SJSA1 (cell line): ENCODE results near the gene GPC2. TPM values are rescaled to one million over a fixed set of nuclear protein-coding genes. Genes with fewer than 3 reads are reported as not detected.
"Not testable (repeated sequence)": the region's sequence is repeated elsewhere in the genome, so short reads cannot be mapped to it uniquely, and the experiment has no call there.

Experiments used
- DNase-seq, 2 experiments: peaks; one replicate each; pipeline ENCODE4 v3.0.0-alpha.2; 2015 to 2020; ENCODE audit warnings: low spot score in 2 of 2, low read depth in 1 of 2
- H3K27ac ChIP-seq: fragments of 250-450 bp; sonication (Bioruptor Pico); 2 replicates; pipeline ENCODE4 v1.5.1; 2020; ENCODE audit warnings: mild to moderate bottlenecking, moderate library complexity
- H3K27me3 ChIP-seq: fragments of 250-450 bp; sonication (Bioruptor Pico); replicated peaks from 2 replicates; pipeline ENCODE4 v1.5.1; 2020; ENCODE audit warnings: mild to moderate bottlenecking, moderate library complexity
- H3K36me3 ChIP-seq: fragments of 250-450 bp; sonication (Bioruptor Pico); 2 replicates; pipeline ENCODE4 v1.5.1; 2020; ENCODE audit warnings: mild to moderate bottlenecking
- H3K4me1 ChIP-seq: fragments of 250-450 bp; sonication (Bioruptor Pico); replicated peaks from 2 replicates; pipeline ENCODE4 v1.6.1; 2021; ENCODE audit warnings: mild to moderate bottlenecking
- H3K4me3 ChIP-seq: fragments of 250-450 bp; sonication (Bioruptor Pico); 2 replicates; pipeline ENCODE4 v1.5.1; 2020; ENCODE audit warnings: mild to moderate bottlenecking
- H3K9me3 ChIP-seq: fragments of 250-450 bp; sonication (Bioruptor Pico); replicated peaks from 2 replicates; pipeline ENCODE4 v1.5.1; 2020; ENCODE audit warnings: mild to moderate bottlenecking
- total RNA-seq: library from RNA; depleted of rRNA; stranded (reverse); fragments of >200 nt; shearing (Covaris generic); gene quantifications from 2 replicates; pipeline ENCODE4 v1.2.3, GENCODE V29; 2014

Gene GPC2
- total RNA-seq, 1 experiment from 2014 or later = 4.4 TPM

- Histone ChIP-seq H3K27me3 (peaks cover 2% of the 10 kb centered on the region; the same call in 1 of the 2 replicates), H3K27ac (no peak overlapping the region), H3K4me1 (no peaks in the 10 kb centered on the region), H3K36me3 (no peaks in the 10 kb centered on the region), H3K9me3 (no peaks in the 10 kb centered on the region), H3K4me3 (no peak overlapping the region)
- DNase-seq = no peak
Observed at GRCh38 chr7:100213672-100214071, 36.5 kb upstream of the GPC2 start.

GRCh38 chr7:100212631-100213286 is 35.6 kb upstream of the GPC2 start:
- DNase-seq = no peak
- Histone ChIP-seq H3K4me1 (no peaks in the 10 kb centered on the region), H3K36me3 (no peaks in the 10 kb centered on the region), H3K27ac (no peak overlapping the region), H3K9me3 (no peaks in the 10 kb centered on the region), H3K27me3 (peaks cover 9% of the 10 kb centered on the region; the same call in 1 of the 2 replicates), H3K4me3 (no peak overlapping the region)

GRCh38 chr7:100211342-100211780 is 34.2 kb upstream of the GPC2 start:
- Histone ChIP-seq H3K4me3 (no peak overlapping the region), H3K27me3 (peaks cover 9% of the 10 kb centered on the region), H3K9me3 (no peaks in the 10 kb centered on the region), H3K27ac (no peak overlapping the region), H3K4me1 (no peaks in the 10 kb centered on the region), H3K36me3 (no peaks in the 10 kb centered on the region)
- no peak for DNase-seq

- Histone ChIP-seq H3K4me1 (no peaks in the 10 kb centered on the region), H3K9me3 (no peaks in the 10 kb centered on the region), H3K36me3 (no peaks in the 10 kb centered on the region), H3K27ac (no peak overlapping the region), H3K27me3 (peaks cover 9% of the 10 kb centered on the region), H3K4me3 (no peak overlapping the region)
- no peak for DNase-seq
Observed at GRCh38 chr7:100210805-100211204, 33.6 kb upstream of the GPC2 start.

GRCh38 chr7:100209493-100209892 is 32.3 kb upstream of the GPC2 start:
- no peak for DNase-seq
- H3K36me3 ChIP-seq = no peaks in the 10 kb centered on the region
- no peaks in the 10 kb centered on the region for H3K4me1 ChIP-seq
- no peak overlapping the region for H3K4me3 ChIP-seq
- H3K27me3 ChIP-seq = peaks cover 9% of the 10 kb centered on the region
- no peak overlapping the region for H3K27ac ChIP-seq
- no peaks in the 10 kb centered on the region for H3K9me3 ChIP-seq

GRCh38 chr7:100208911-100209408 is 31.8 kb upstream of the GPC2 start:
- Histone ChIP-seq H3K4me3 (no peak overlapping the region), H3K4me1 (no peaks in the 10 kb centered on the region), H3K9me3 (no peaks in the 10 kb centered on the region), H3K27ac (no peak overlapping the region), H3K27me3 (peaks cover 9% of the 10 kb centered on the region), H3K36me3 (no peaks in the 10 kb centered on the region)
- DNase-seq = no peak

- H3K27me3 ChIP-seq = peaks cover 18% of the 10 kb centered on the region; the same call in 1 of the 2 replicates
- H3K9me3 ChIP-seq = no peaks in the 10 kb centered on the region
- no peak overlapping the region for H3K4me3 ChIP-seq
- H3K36me3 ChIP-seq = no peaks in the 10 kb centered on the region
- H3K27ac ChIP-seq = no peak overlapping the region
- no peak for DNase-seq
- no peaks in the 10 kb centered on the region for H3K4me1 ChIP-seq
Observed at GRCh38 chr7:100204454-100204853, 27.3 kb upstream of the GPC2 start.

GRCh38 chr7:100200693-100201092 is 23.5 kb upstream of the GPC2 start:
- Histone ChIP-seq H3K4me3 (no peak overlapping the region), H3K9me3 (no peaks in the 10 kb centered on the region), H3K27ac (no peak overlapping the region), H3K36me3 (no peaks in the 10 kb centered on the region), H3K27me3 (peaks cover 9% of the 10 kb centered on the region; the same call in 1 of the 2 replicates), H3K4me1 (no peaks in the 10 kb centered on the region)
- DNase-seq = no peak

GRCh38 chr7:100198266-100198665 is 21.1 kb upstream of the GPC2 start:
- Histone ChIP-seq H3K4me1 (no peaks in the 10 kb centered on the region), H3K27me3 (peaks cover 9% of the 10 kb centered on the region; the same call in 1 of the 2 replicates)
- no peak for DNase-seq

GRCh38 chr7:100195901-100196322 is 18.7 kb upstream of the GPC2 start:
- H3K36me3 ChIP-seq, DNase-seq, H3K27ac ChIP-seq, H3K9me3 ChIP-seq, H3K27me3 ChIP-seq, H3K4me1 ChIP-seq, H3K4me3 ChIP-seq: not testable (repeated sequence)

More at GRCh38 chr7:100198266-100198665, 21.1 kb upstream of the GPC2 start:
- no peaks in the 10 kb centered on the region for H3K36me3 ChIP-seq
- H3K9me3 ChIP-seq = no peaks in the 10 kb centered on the region
- H3K4me3 ChIP-seq = no peak overlapping the region
- H3K27ac ChIP-seq = no peak overlapping the region

GRCh38 chr7:100195222-100195621 is 18.0 kb upstream of the GPC2 start:
- Histone ChIP-seq H3K27me3 (no peaks in the 10 kb centered on the region), H3K4me3 (no peak overlapping the region), H3K27ac (no peak overlapping the region), H3K36me3 (no peaks in the 10 kb centered on the region), H3K9me3 (no peaks in the 10 kb centered on the region), H3K4me1 (no peaks in the 10 kb centered on the region)
- DNase-seq = no peak

GRCh38 chr7:100192969-100193368 is 15.8 kb upstream of the GPC2 start:
- no peak for DNase-seq
- Histone ChIP-seq H3K9me3 (no peaks in the 10 kb centered on the region), H3K4me1 (no peaks in the 10 kb centered on the region), H3K4me3 (no peak overlapping the region), H3K36me3 (no peaks in the 10 kb centered on the region), H3K27me3 (no peaks in the 10 kb centered on the region), H3K27ac (no peak overlapping the region)

GRCh38 chr7:100192281-100192862 is 15.2 kb upstream of the GPC2 start:
- not testable (repeated sequence) for H3K27me3 ChIP-seq, H3K4me3 ChIP-seq, H3K4me1 ChIP-seq, H3K36me3 ChIP-seq, H3K9me3 ChIP-seq, DNase-seq, H3K27ac ChIP-seq

GRCh38 chr7:100191775-100192174 is 14.6 kb upstream of the GPC2 start:
- Histone ChIP-seq H3K27ac (no peak overlapping the region), H3K4me1 (no peaks in the 10 kb centered on the region), H3K27me3 (no peaks in the 10 kb centered on the region), H3K9me3 (no peaks in the 10 kb centered on the region), H3K4me3 (no peak overlapping the region), H3K36me3 (no peaks in the 10 kb centered on the region)
- no peak for DNase-seq
